Endothelial cell of umbilical vein (primary cell): ENCODE measurements around the gene PHB1. TPM values are rescaled to one million over a fixed set of nuclear protein-coding genes. Genes with fewer than 3 reads are reported as not detected.

Experiments used
- BruUV-seq: library from RNA; stranded (reverse); fragments of 400-500 nt; replicated peaks from 2 replicates; lab custom pipeline; 2021; lab: Mats Ljungman, UMichigan
- CTCF ChIA-PET: fragments of 300-600, 350-600 bp; sonication (Branson Sonifier 250); formaldehyde crosslinking; loops from one replicate; lab custom pipeline; 2021; ENCODE audit warnings: antibody characterized with exemption, inconsistent platforms; lab: Charles Lee
- POLR2A ChIA-PET: fragments of 300-600, 350-600 bp; sonication (Branson Sonifier 250); formaldehyde crosslinking; loops from one replicate; lab custom pipeline; 2021; ENCODE audit warnings: antibody characterized with exemption, inconsistent platforms; lab: Charles Lee
- DNase-seq: peaks from one replicate; pipeline ENCODE4 v3.0.0-alpha.2; 2011; ENCODE audit warnings: low read depth, low spot score
- FAIRE-seq: peaks from 2 replicates; lab custom pipeline; 2011; peaks lifted over from hg19 to GRCh38; lab: Jason Lieb, UNC
- H2AFZ ChIP-seq: 2 replicates; pipeline ENCODE4 v1.6.0; 2012; ENCODE audit warnings: low read depth, low read length, control low read depth, inconsistent platforms
- H3K27ac ChIP-seq: 2 replicates; pipeline ENCODE4 v1.5.1; 2011; ENCODE audit warnings: low read depth, mild to moderate bottlenecking, control low read depth, low read length, moderate library complexity; ENCODE audit not compliant: insufficient read depth
- H3K27me3 ChIP-seq, 2 experiments: 2 replicates each; pipeline versions ENCODE4 v1.6.0 to v1.6.1; 2011; ENCODE audit warnings: low read length in 2 of 2, mixed read lengths in 1 of 2; ENCODE audit not compliant: control insufficient read depth in 2 of 2, insufficient read depth in 2 of 2
- H3K36me3 ChIP-seq, 2 experiments: 2 replicates in 1 of 2; 3 replicates in 1 of 2; pipeline ENCODE4 v1.5.1; 2011; ENCODE audit warnings: low read length in 2 of 2, mild to moderate bottlenecking in 1 of 2, moderate library complexity in 1 of 2; ENCODE audit not compliant: control insufficient read depth in 2 of 2, insufficient read depth in 2 of 2; ENCODE audit errors: extremely low read depth in 1 of 2
- H3K4me1 ChIP-seq: 3 replicates; pipeline ENCODE4 v1.5.1; 2011; ENCODE audit warnings: mild to moderate bottlenecking, low read length; ENCODE audit not compliant: control insufficient read depth, insufficient read depth; ENCODE audit errors: extremely low read depth
- H3K4me2 ChIP-seq: 2 replicates; pipeline ENCODE4 v1.6.1; 2011; ENCODE audit warnings: low read length, control low read depth, mixed read lengths; ENCODE audit not compliant: insufficient read depth
- H3K4me3 ChIP-seq, 3 experiments: fragments of 200-600 bp in 1 of 3; sonication (generic), shearing (Covaris generic) in 1 of 3; replicated peaks in 1 of 3; 2 replicates each; pipeline ENCODE4 v1.5.1; 2011 to 2016; ENCODE audit warnings: control low read depth in 3 of 3, low read length in 3 of 3, mild to moderate bottlenecking in 2 of 3, inconsistent platforms in 1 of 3, low read depth in 1 of 3, moderate library complexity in 1 of 3; ENCODE audit not compliant: insufficient read depth in 1 of 3
- H3K79me2 ChIP-seq: 2 replicates; pipeline ENCODE4 v1.6.0; 2012; ENCODE audit warnings: low read length, inconsistent platforms; ENCODE audit not compliant: control insufficient read depth, insufficient read depth
- H3K9ac ChIP-seq: replicated peaks from 2 replicates; pipeline ENCODE3; 2011; ENCODE audit warnings: low read length, control low read depth; ENCODE audit not compliant: insufficient read depth; ENCODE audit errors: extremely low read depth
- H3K9me1 ChIP-seq: replicated peaks from 3 replicates; pipeline ENCODE4 v1.6.0; 2011; ENCODE audit warnings: mild to moderate bottlenecking, low read length; ENCODE audit not compliant: control insufficient read depth, insufficient read depth; ENCODE audit errors: extremely low read depth
- H3K9me3 ChIP-seq: replicated peaks from 2 replicates; pipeline ENCODE4 v1.5.1; 2012; ENCODE audit warnings: low read length, inconsistent platforms; ENCODE audit not compliant: control insufficient read depth, insufficient read depth
- H4K20me1 ChIP-seq: replicated peaks from 2 replicates; pipeline ENCODE3; 2011; ENCODE audit warnings: mild to moderate bottlenecking, low read length; ENCODE audit not compliant: control insufficient read depth, insufficient read depth; ENCODE audit errors: extremely low read depth
- CTCF ChIP-seq, 2 donors: IDR thresholded peaks; 1 replicate in 1 of 2; 2 replicates in 1 of 2; pipeline ENCODE4 v1.5.1; 2011; ENCODE audit warnings: low read length in 2 of 2, mild to moderate bottlenecking in 2 of 2, moderate library complexity in 2 of 2, control low read depth in 1 of 2, inconsistent platforms in 1 of 2, low read depth in 1 of 2; ENCODE audit not compliant: insufficient read depth in 1 of 2; ENCODE audit errors: extremely low read depth in 1 of 2
- EZH2 ChIP-seq: IDR thresholded peaks from 2 replicates; pipeline ENCODE4 v1.6.1; 2012; ENCODE audit warnings: borderline replicate concordance, low read depth, mild to moderate bottlenecking, moderate library complexity, low read length, inconsistent platforms; ENCODE audit not compliant: severe bottlenecking
- FOS ChIP-seq: IDR thresholded peaks from 2 replicates; pipeline ENCODE4 v1.6.1; 2011; ENCODE audit warnings: mild to moderate bottlenecking, low read length, moderate library complexity, borderline replicate concordance; ENCODE audit not compliant: insufficient read depth
- GATA2 ChIP-seq: IDR thresholded peaks from 2 replicates; pipeline ENCODE4 v1.7.0; 2011; ENCODE audit warnings: low read depth, mild to moderate bottlenecking, moderate library complexity, mixed read lengths, low read length; ENCODE audit not compliant: insufficient read length, insufficient read depth
- JUN ChIP-seq: IDR thresholded peaks from 2 replicates; pipeline ENCODE4 v1.6.1; 2011; ENCODE audit warnings: borderline replicate concordance, low read depth; ENCODE audit not compliant: insufficient read length, insufficient read depth
- MYC ChIP-seq: IDR thresholded peaks from one replicate; pipeline ENCODE4 v1.6.1; 2011; ENCODE audit warnings: mild to moderate bottlenecking, low read depth, low read length
- POLR2A ChIP-seq: IDR thresholded peaks from 2 replicates; pipeline ENCODE4 v1.6.1; 2012; ENCODE audit warnings: low read depth, mild to moderate bottlenecking, control low read depth, low read length
- POLR2AphosphoS5 ChIP-seq: IDR thresholded peaks from 2 replicates; pipeline ENCODE4 v1.6.1; 2012; ENCODE audit warnings: low read depth, mild to moderate bottlenecking, control low read depth, low read length, moderate library complexity; ENCODE audit not compliant: insufficient read depth
- dilution Hi-C: fragments of 300-500 bp; cut with MboI; formaldehyde crosslinking; loops from one replicate; pipeline ENCODE4 v1.15.0; 2019; ENCODE audit warnings: low sequenced_read_pairs; ENCODE audit not compliant: extremely low pct_ligation_motif_present
- intact Hi-C: fragments of 100-400 bp; cut with micrococcal nuclease; formaldehyde crosslinking; loops from one replicate; pipeline ENCODE4 v1.10.0; 2022
- polyA plus RNA-seq, 4 experiments: library from polyadenylated mRNA; depleted of rRNA in 3 of 4; stranded (reverse) in 3 of 4; unstranded in 1 of 4; fragments of >200 nt; gene quantifications; 2 replicates each; pipeline versions ENCODE4 v1.2.1 to v1.2.3, GENCODE V29; 2011 to 2012; ENCODE audit warnings: missing spikeins in 1 of 4
- total RNA-seq: library from RNA; stranded (reverse); gene quantifications from 2 replicates; pipeline ENCODE4 v1.2.3, GENCODE V29; 2021
- TF ChIP-seq, protein P1 (sequence below): IDR thresholded peaks from 2 replicates; pipeline ENCODE4 v1.6.1; 2011; ENCODE audit not compliant: insufficient read depth, insufficient read length

Gene PHB1
- total and polyA plus RNA-seq, 2 donors (not counting 3 experiments of a cell fraction or from before 2014, with no cell fraction given), result 222 to 287 TPM

DNA sequence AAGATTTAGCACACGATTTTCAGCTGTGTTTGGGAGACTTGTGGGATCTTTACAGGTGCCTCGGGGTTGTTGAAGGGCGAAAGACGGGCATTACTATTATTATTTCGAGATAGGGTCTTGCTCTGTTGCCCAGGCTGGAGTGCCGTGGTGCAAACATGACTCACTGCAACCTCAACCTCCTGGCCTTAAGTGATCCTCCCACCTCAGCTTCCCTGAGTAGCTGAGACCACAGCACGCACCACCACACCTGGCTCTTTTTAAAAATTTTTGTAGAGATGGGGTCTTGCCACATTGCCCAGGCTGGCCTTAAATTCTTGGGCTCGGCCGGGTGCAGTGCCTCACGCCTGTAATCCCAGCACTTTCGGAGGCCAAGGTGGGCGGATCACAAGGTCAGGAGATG is 29.7 kb upstream of the PHB1 start:
- no peaks in the 10 kb centered on the region for H3K9me3 ChIP-seq
- dilution Hi-C loops (no loop called here), intact Hi-C loops (no loop called here)
- H3K4me3 ChIP-seq, result no peak overlapping the region
- no peak for FAIRE-seq
- H3K9me1 ChIP-seq, result no peaks in the 10 kb centered on the region
- no peak overlapping the region for H3K4me2 ChIP-seq
- no peaks in the 10 kb centered on the region for H4K20me1 ChIP-seq
- no peaks in the 10 kb centered on the region for H3K79me2 ChIP-seq
- H3K27me3 ChIP-seq, result peaks cover 7 to 12% of the 10 kb centered on the region in 2 experiments
- H3K4me1 ChIP-seq, result no peaks in the 10 kb centered on the region
- CTCF ChIA-PET, result interaction anchor here (1.2 to 1.7 kb wide), 4 partner anchors 9 to 552 kb away, joined by 3 to 4 read pairs (median 4); no protein-coding TSS in a partner anchor
- no TSS peak for BruUV-seq
- H3K9ac ChIP-seq, result no peak overlapping the region
- H2AFZ ChIP-seq, result no peak overlapping the region
- POLR2A ChIA-PET, result no interaction called here
- no peak for DNase-seq
- H3K36me3 ChIP-seq, result no peaks in the 10 kb centered on the region
- TF ChIP-seq CTCF (IDR thresholded peaks at IDR 0.05; ENCODE audit: extremely low read depth in 1 of 2, insufficient read depth in 1 of 2, low read depth in 1 of 2, low read length in 2 of 2) (no peak), FOS (no peak), GATA2 (no peak), MYC (no peak), POLR2A (no peak), JUN (no peak), EZH2 (no peak), POLR2AphosphoS5 (no peak)
- TF ChIP-seq, protein P1, sequence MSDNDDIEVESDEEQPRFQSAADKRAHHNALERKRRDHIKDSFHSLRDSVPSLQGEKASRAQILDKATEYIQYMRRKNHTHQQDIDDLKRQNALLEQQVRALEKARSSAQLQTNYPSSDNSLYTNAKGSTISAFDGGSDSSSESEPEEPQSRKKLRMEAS, result no peak
- no peak overlapping the region for H3K27ac ChIP-seq
